HepG2 (cell line): ENCODE results near the gene ANKHD1. TPM values are rescaled to one million over a fixed set of nuclear protein-coding genes. Genes with fewer than 3 reads are reported as not detected.

Source experiments
- ARNT ChIP-seq: fragments of 450-650 bp; IDR thresholded peaks from 2 replicates; pipeline ENCODE4 v1.6.1; 2017
- RARA ChIP-seq: IDR thresholded peaks from 2 replicates; pipeline ENCODE4 v1.6.1; 2016; ENCODE audit warnings: missing genetic modification reagents, missing compliant biosample characterization
- RBFOX2 ChIP-seq: fragments of 200-400 bp; formaldehyde crosslinking; IDR thresholded peaks from 2 replicates; pipeline ENCODE4 v1.6.1; 2017; ENCODE audit warnings: low read depth, mild to moderate bottlenecking, low read length
- ZFYVE20 ChIP-seq: sonication (generic); formaldehyde crosslinking; IDR thresholded peaks from 2 replicates; pipeline ENCODE4 v1.8.0; 2023; ENCODE audit warnings: low read depth, mild to moderate bottlenecking, moderate library complexity, missing genetic modification reagents, borderline replicate concordance
- ZNF24 ChIP-seq: fragments of 450-650 bp; IDR thresholded peaks from 2 replicates; pipeline ENCODE4 v1.6.1; 2017; ENCODE audit warnings: antibody characterized with exemption, mild to moderate bottlenecking
- ZNF256 ChIP-seq: sonication (generic); formaldehyde crosslinking; conservative IDR thresholded peaks from 2 replicates; pipeline ENCODE4 v1.4.0; 2020; ENCODE audit warnings: missing genetic modification reagents
- ZNF430 ChIP-seq: sonication (generic); formaldehyde crosslinking; IDR thresholded peaks from 2 replicates; pipeline ENCODE4 v1.9.0; 2021; ENCODE audit warnings: mild to moderate bottlenecking, missing genetic modification reagents
- ZNF441 ChIP-seq: sonication (generic); formaldehyde crosslinking; IDR thresholded peaks from 2 replicates; pipeline ENCODE4 v1.7.0; 2021; ENCODE audit warnings: missing genetic modification reagents, borderline replicate concordance
- ZSCAN21 ChIP-seq: sonication (generic); formaldehyde crosslinking; IDR thresholded peaks from 2 replicates; pipeline ENCODE4 v1.8.0; 2022; ENCODE audit warnings: mild to moderate bottlenecking, missing genetic modification reagents, moderate library complexity, borderline replicate concordance
- polyA plus RNA-seq, 8 experiments: library from polyadenylated mRNA; depleted of rRNA in 3 of 8; stranded (reverse) in 7 of 8; unstranded in 1 of 8; fragments of >200 nt; fragmentation: Illumina TruSeq in 4 of 8; extraction: Trizol in 4 of 8; gene quantifications; 2 replicates each; pipeline versions ENCODE4 v1.2.1 to v1.2.3, GENCODE V29; 2011 to 2016; ENCODE audit warnings: low read depth in 4 of 8, missing spikeins in 1 of 8, mixed read lengths in 1 of 8; ENCODE audit not compliant: insufficient read depth in 1 of 8
- total RNA-seq, 5 experiments: library from RNA; depleted of rRNA; stranded (reverse); fragments of >200 nt; fragmentation: Illumina TruSeq; extraction: Trizol; gene quantifications; 2 replicates each; pipeline ENCODE4 v1.2.3, GENCODE V29; 2016; ENCODE audit warnings: low read depth in 1 of 5
- TF ChIP-seq, protein P1 (sequence below): sonication (generic); formaldehyde crosslinking; IDR thresholded peaks from 2 replicates; pipeline ENCODE4 v1.8.1; 2023; ENCODE audit warnings: mild to moderate bottlenecking, inconsistent platforms, moderate library complexity, missing genetic modification reagents, borderline replicate concordance
- TF ChIP-seq, protein P2 (sequence below): sonication (generic); formaldehyde crosslinking; IDR thresholded peaks from 2 replicates; pipeline ENCODE4 v1.9.0; 2022; ENCODE audit warnings: missing genetic modification reagents, mild to moderate bottlenecking, borderline replicate concordance
- TF ChIP-seq, protein P3 (sequence below): IDR thresholded peaks from 2 replicates; pipeline ENCODE4 v1.6.1; 2018; ENCODE audit warnings: missing genetic modification reagents
- TF ChIP-seq, protein P4 (sequence below), 2 experiments: sonication (generic) in 1 of 2; formaldehyde crosslinking in 1 of 2; IDR thresholded peaks; 2 replicates each; pipeline versions ENCODE4 v1.6.1 to v1.9.0; 2014 to 2022; ENCODE audit warnings: antibody characterized with exemption in 1 of 2, borderline replicate concordance in 1 of 2, inconsistent platforms in 1 of 2, low read depth in 1 of 2, missing genetic modification reagents in 1 of 2

The ANKHD1 gene
- total and polyA plus RNA-seq, 2 of the 13 experiments (the other 11 are each of a cell fraction or from before 2014, with no cell fraction given), result 69.9 to 82.0 TPM

DNA sequence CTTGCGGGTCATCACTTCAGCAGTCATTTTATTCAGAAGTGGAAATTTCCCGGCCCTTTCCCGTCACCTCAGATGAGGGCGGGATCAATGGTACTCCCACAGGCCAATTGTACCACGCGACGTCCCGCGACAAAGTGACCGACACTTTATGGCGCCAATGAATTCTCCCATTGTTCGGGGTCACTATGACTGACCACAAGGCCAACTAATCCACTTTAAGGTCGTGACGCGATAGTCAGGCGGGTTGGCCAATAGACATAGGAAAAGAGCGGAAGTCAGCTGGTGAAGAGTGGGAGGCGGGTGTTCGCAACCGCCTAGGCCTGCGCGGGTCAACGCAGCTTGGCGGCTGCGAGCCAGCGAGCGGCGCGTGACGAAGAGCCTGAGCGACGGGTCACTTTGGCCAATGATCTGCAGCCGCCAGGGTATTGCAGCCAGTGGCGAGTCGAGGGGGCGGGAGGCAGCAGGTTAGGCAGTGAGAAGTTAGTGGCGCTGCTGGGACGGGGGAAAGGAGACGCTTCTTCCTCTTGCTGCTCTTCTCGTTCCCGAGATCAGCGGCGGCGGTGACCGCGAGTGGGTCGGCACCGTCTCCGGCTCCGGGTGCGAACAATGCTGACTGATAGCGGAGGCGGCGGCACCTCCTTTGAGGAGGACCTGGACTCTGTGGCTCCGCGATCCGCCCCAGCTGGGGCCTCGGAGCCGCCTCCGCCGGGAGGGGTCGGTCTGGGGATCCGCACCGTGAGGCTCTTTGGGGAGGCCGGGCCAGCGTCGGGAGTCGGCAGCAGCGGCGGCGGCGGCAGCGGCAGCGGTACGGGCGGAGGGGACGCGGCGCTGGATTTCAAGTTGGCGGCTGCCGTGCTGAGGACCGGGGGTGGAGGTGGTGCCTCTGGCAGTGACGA, at the start of gene ANKHD1 (continued):
- peak; percentile 85; the same call in 1 of the 2 replicates for TF ChIP-seq ZFYVE20 (CRISPR knock-in tag)
- TF ChIP-seq ZNF441, result peak; percentile 13
- TF ChIP-seq RBFOX2, result peak; percentile 92
- no peak for TF ChIP-seq ARNT
- TF ChIP-seq, protein P1, sequence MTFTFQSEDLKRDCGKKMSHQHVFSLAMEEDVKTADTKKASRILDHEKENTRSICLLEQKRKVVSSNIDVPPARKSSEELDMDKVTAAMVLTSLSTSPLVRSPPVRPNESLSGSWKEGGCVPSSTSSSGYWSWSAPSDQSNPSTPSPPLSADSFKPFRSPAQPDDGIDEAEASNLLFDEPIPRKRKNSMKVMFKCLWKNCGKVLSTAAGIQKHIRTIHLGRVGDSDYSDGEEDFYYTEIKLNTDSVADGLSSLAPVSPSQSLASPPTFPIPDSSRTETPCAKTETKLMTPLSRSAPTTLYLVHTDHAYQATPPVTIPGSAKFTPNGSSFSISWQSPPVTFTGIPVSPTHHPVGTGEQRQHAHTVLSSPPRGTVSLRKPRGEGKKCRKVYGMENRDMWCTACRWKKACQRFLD (CRISPR knock-in tag), result 0 out of 2 replicates have a peak, but pooled peaks have one; percentile 29
- TF ChIP-seq ZSCAN21 (CRISPR knock-in tag), result peak; percentile 76; the same call in 1 of the 2 replicates
- no peak; the same call in 1 of the 2 replicates for TF ChIP-seq ZNF256 (CRISPR knock-in tag)
- TF ChIP-seq, protein P2, sequence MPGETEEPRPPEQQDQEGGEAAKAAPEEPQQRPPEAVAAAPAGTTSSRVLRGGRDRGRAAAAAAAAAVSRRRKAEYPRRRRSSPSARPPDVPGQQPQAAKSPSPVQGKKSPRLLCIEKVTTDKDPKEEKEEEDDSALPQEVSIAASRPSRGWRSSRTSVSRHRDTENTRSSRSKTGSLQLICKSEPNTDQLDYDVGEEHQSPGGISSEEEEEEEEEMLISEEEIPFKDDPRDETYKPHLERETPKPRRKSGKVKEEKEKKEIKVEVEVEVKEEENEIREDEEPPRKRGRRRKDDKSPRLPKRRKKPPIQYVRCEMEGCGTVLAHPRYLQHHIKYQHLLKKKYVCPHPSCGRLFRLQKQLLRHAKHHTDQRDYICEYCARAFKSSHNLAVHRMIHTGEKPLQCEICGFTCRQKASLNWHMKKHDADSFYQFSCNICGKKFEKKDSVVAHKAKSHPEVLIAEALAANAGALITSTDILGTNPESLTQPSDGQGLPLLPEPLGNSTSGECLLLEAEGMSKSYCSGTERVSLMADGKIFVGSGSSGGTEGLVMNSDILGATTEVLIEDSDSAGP, result peak; percentile 77
- TF ChIP-seq, protein P3, sequence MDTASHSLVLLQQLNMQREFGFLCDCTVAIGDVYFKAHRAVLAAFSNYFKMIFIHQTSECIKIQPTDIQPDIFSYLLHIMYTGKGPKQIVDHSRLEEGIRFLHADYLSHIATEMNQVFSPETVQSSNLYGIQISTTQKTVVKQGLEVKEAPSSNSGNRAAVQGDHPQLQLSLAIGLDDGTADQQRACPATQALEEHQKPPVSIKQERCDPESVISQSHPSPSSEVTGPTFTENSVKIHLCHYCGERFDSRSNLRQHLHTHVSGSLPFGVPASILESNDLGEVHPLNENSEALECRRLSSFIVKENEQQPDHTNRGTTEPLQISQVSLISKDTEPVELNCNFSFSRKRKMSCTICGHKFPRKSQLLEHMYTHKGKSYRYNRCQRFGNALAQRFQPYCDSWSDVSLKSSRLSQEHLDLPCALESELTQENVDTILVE (CRISPR knock-in tag), result no peak
- TF ChIP-seq ZNF24, result no peak
- TF ChIP-seq, protein P4, sequence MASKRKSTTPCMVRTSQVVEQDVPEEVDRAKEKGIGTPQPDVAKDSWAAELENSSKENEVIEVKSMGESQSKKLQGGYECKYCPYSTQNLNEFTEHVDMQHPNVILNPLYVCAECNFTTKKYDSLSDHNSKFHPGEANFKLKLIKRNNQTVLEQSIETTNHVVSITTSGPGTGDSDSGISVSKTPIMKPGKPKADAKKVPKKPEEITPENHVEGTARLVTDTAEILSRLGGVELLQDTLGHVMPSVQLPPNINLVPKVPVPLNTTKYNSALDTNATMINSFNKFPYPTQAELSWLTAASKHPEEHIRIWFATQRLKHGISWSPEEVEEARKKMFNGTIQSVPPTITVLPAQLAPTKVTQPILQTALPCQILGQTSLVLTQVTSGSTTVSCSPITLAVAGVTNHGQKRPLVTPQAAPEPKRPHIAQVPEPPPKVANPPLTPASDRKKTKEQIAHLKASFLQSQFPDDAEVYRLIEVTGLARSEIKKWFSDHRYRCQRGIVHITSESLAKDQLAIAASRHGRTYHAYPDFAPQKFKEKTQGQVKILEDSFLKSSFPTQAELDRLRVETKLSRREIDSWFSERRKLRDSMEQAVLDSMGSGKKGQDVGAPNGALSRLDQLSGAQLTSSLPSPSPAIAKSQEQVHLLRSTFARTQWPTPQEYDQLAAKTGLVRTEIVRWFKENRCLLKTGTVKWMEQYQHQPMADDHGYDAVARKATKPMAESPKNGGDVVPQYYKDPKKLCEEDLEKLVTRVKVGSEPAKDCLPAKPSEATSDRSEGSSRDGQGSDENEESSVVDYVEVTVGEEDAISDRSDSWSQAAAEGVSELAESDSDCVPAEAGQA (IDR thresholded peaks at IDR 0.05; ENCODE audit: low read depth), result peak; percentile 85
- TF ChIP-seq, protein P4 (CRISPR knock-in tag; IDR thresholded peaks at IDR 0.05; ENCODE audit: borderline replicate concordance), result 0 out of 2 replicates have a peak, but pooled peaks have one; percentile 25
- peak; percentile 45; the same call in 1 of the 2 replicates for TF ChIP-seq ZNF430 (CRISPR knock-in tag)
- no peak for TF ChIP-seq RARA (CRISPR knock-in tag)
